ENCODE data around the gene ADCY2.

ADCY2 gene

DNA sequence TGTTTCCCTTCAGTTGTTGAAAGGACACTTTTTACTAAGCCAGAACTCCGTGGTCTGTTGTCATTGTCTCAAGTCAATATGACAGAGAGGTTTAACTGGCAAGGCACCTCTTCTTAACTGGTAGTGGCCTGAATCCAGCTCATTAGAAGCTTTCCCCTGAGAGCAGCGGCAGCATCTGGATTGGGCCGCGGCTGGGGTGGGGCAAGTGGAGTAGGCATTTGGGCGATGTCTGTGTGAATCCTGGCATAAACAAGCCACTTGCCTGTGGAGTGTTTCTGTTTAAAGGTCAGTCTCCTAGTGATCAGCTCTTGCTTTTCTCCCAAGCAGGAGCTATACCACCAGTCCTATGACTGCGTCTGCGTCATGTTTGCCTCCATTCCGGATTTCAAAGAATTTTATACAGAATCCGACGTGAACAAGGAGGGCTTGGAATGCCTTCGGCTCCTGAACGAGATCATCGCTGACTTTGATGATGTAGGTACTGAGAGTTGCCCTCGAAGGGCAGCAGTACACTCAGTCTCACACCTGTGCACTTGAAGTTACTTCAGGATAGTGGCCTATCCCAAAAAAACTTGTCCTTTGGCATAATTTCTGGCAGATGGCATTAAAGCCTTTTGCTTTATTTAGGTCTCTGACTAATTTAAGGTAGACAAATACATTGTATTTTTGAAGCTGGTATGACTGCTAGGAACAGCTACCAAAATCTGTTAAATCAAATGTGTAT, 406.1 kb downstream of the ADCY2 start:
- H3K4me2 ChIP-seq (ENCODE audit: low read length), result no peak overlapping the region
- no peak overlapping the region for H3K9ac ChIP-seq (ENCODE audit: low read length)
- H2AFZ ChIP-seq (ENCODE audit: low read depth, low read length), result no peak overlapping the region
- no peak overlapping the region for H3K4me3 ChIP-seq (ENCODE audit: low read length)
- no peak overlapping the region for H3K27ac ChIP-seq (ENCODE audit: low read length)
- no peaks in the 10 kb centered on the region for H3K36me3 ChIP-seq (replicated peaks; ENCODE audit: low read depth, low read length)
- no peaks in the 10 kb centered on the region for H3K79me2 ChIP-seq (ENCODE audit: low read length)
- no peaks in the 10 kb centered on the region for H4K20me1 ChIP-seq (ENCODE audit: insufficient read depth, low read length)
- H3K27me3 ChIP-seq (ENCODE audit: low read depth, low read length), result no peaks in the 10 kb centered on the region
- H3K9me3 ChIP-seq (ENCODE audit: insufficient read depth, low read length), result no peaks in the 10 kb centered on the region
- no peak for TF ChIP-seq EZH2phosphoT487 (IDR thresholded peaks at IDR 0.05; ENCODE audit: low read depth)
- TF ChIP-seq, protein P1, sequence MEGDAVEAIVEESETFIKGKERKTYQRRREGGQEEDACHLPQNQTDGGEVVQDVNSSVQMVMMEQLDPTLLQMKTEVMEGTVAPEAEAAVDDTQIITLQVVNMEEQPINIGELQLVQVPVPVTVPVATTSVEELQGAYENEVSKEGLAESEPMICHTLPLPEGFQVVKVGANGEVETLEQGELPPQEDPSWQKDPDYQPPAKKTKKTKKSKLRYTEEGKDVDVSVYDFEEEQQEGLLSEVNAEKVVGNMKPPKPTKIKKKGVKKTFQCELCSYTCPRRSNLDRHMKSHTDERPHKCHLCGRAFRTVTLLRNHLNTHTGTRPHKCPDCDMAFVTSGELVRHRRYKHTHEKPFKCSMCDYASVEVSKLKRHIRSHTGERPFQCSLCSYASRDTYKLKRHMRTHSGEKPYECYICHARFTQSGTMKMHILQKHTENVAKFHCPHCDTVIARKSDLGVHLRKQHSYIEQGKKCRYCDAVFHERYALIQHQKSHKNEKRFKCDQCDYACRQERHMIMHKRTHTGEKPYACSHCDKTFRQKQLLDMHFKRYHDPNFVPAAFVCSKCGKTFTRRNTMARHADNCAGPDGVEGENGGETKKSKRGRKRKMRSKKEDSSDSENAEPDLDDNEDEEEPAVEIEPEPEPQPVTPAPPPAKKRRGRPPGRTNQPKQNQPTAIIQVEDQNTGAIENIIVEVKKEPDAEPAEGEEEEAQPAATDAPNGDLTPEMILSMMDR (IDR thresholded peaks at IDR 0.05; ENCODE audit: low read depth, low read length), result no peak
- H3K4me1 ChIP-seq (ENCODE audit: low read length), result no peaks in the 10 kb centered on the region

GRCh38 chr5:7802855-7803254, 406.9 kb downstream of the ADCY2 start:
- H3K4me1 ChIP-seq (ENCODE audit: low read length), result no peaks in the 10 kb centered on the region
- no peak overlapping the region for H3K4me2 ChIP-seq (ENCODE audit: low read length)
- TF ChIP-seq EZH2phosphoT487 (IDR thresholded peaks at IDR 0.05; ENCODE audit: low read depth), result no peak
- TF ChIP-seq, protein P1 (IDR thresholded peaks at IDR 0.05; ENCODE audit: low read depth, low read length), result no peak
- no peak overlapping the region for H3K27ac ChIP-seq (ENCODE audit: low read length)
- no peaks in the 10 kb centered on the region for H3K36me3 ChIP-seq (replicated peaks; ENCODE audit: low read depth, low read length)
- no peaks in the 10 kb centered on the region for H4K20me1 ChIP-seq (ENCODE audit: insufficient read depth, low read length)
- no peaks in the 10 kb centered on the region for H3K9me3 ChIP-seq (ENCODE audit: insufficient read depth, low read length)
- no peaks in the 10 kb centered on the region for H3K27me3 ChIP-seq (ENCODE audit: low read depth, low read length)
- no peak overlapping the region for H3K4me3 ChIP-seq (ENCODE audit: low read length)
- no peak overlapping the region for H2AFZ ChIP-seq (ENCODE audit: low read depth, low read length)
- no peaks in the 10 kb centered on the region for H3K79me2 ChIP-seq (ENCODE audit: low read length)
- H3K9ac ChIP-seq (ENCODE audit: low read length), result no peak overlapping the region

- no peaks in the 10 kb centered on the region for H4K20me1 ChIP-seq (ENCODE audit: insufficient read depth, low read length)
- no peak overlapping the region for H3K4me2 ChIP-seq (ENCODE audit: low read length)
- no peaks in the 10 kb centered on the region for H3K79me2 ChIP-seq (ENCODE audit: low read length)
- H2AFZ ChIP-seq (ENCODE audit: low read depth, low read length), result no peak overlapping the region
- no peaks in the 10 kb centered on the region for H3K27me3 ChIP-seq (ENCODE audit: low read depth, low read length)
- H3K9ac ChIP-seq (ENCODE audit: low read length), result no peak overlapping the region
- TF ChIP-seq, protein P1 (IDR thresholded peaks at IDR 0.05; ENCODE audit: low read depth, low read length), result no peak
- TF ChIP-seq EZH2phosphoT487 (IDR thresholded peaks at IDR 0.05; ENCODE audit: low read depth), result no peak
- no peaks in the 10 kb centered on the region for H3K9me3 ChIP-seq (ENCODE audit: insufficient read depth, low read length)
- H3K36me3 ChIP-seq (replicated peaks; ENCODE audit: low read depth, low read length), result no peaks in the 10 kb centered on the region
- H3K4me1 ChIP-seq (ENCODE audit: low read length), result no peaks in the 10 kb centered on the region
- H3K27ac ChIP-seq (ENCODE audit: low read length), result no peak overlapping the region
- H3K4me3 ChIP-seq (ENCODE audit: low read length), result no peak overlapping the region
Observed at GRCh38 chr5:7803937-7804336, 408.0 kb downstream of the ADCY2 start.

DNA sequence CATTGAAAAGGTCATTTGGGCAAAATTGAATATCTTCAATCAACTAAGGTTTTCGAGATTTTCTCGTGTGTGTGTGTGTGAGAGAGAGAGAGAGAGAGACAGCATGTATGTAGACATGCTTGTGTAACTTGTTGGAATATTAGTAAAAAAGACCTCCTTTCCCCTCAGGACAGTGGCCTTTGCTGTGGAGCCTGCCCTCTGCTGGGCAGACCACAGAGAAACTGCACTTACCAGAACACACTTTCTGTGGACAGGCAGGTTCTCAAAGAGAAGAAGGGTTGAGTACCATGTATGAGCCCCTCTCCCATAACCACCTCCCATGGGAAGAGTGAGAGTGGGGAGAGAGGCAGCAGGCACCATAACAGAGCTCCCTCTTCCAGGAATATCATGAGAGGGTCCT, 409.4 kb downstream of the ADCY2 start:
- H3K4me3 ChIP-seq (ENCODE audit: low read length), result no peak overlapping the region
- no peaks in the 10 kb centered on the region for H3K27me3 ChIP-seq (ENCODE audit: low read depth, low read length)
- no peak overlapping the region for H2AFZ ChIP-seq (ENCODE audit: low read depth, low read length)
- no peak overlapping the region for H3K4me2 ChIP-seq (ENCODE audit: low read length)
- no peak for TF ChIP-seq EZH2phosphoT487 (IDR thresholded peaks at IDR 0.05; ENCODE audit: low read depth)
- TF ChIP-seq, protein P1 (IDR thresholded peaks at IDR 0.05; ENCODE audit: low read depth, low read length), result peak; percentile 18; the same call in 1 of the 2 replicates
- no peaks in the 10 kb centered on the region for H3K4me1 ChIP-seq (ENCODE audit: low read length)
- no peaks in the 10 kb centered on the region for H3K9me3 ChIP-seq (ENCODE audit: insufficient read depth, low read length)
- no peaks in the 10 kb centered on the region for H3K36me3 ChIP-seq (replicated peaks; ENCODE audit: low read depth, low read length)
- no peaks in the 10 kb centered on the region for H4K20me1 ChIP-seq (ENCODE audit: insufficient read depth, low read length)
- H3K79me2 ChIP-seq (ENCODE audit: low read length), result no peaks in the 10 kb centered on the region
- H3K27ac ChIP-seq (ENCODE audit: low read length), result no peak overlapping the region
- H3K9ac ChIP-seq (ENCODE audit: low read length), result no peak overlapping the region

Data from OCI-LY3 (cell line).